GM18498 (cell line): ENCODE data around the gene CHAF1A.

Experiments
- ATAC-seq: cut with Tn5 transposase; IDR thresholded peaks from one replicate; pipeline ENCODE4 v1.9.1; 2021; ENCODE audit warnings: mild to moderate bottlenecking, moderate library complexity; ENCODE audit not compliant: unreplicated experiment

Gene CHAF1A

DNA sequence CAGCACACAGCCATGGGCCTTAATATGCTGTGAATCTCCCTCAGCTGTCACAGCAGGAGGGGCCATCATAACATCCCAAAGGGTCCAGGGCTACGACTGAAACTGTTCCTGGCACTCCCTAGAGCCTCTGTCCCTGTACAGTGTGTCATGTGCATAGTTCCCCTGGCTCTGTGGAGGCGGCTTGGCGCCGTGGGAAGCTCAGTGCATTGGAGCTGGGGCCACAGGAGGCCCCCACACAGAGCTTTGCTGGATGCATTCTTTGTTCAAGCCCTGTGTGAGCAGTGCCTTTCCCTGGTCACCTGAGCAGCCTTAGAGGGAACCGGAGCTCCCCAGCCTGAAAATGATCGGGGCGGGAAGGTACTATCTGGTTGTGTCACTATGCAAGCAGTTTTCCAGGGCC, 33.8 kb downstream of the CHAF1A start:
- ATAC-seq, result no peak

DNA sequence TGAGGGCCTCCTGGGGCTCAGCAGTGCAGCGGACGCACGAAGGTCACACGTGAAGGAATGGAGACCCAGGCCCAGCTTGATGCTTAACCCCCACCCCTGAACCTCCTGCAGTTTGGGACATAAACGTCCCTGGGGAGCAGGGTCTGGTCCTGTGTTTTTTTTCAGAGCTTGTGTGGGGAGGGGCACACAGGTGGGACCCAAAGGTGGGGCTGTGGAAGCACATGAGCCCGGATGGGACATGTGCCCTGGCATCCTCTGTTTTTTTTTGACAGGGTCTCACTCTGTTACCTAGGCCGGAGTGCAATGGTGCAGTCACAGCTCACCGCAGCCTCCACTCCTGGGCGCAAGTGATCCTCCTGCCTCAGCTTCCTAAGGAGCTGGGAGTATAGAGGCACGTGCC, 34.7 kb downstream of the CHAF1A start:
- ATAC-seq, result no peak

DNA sequence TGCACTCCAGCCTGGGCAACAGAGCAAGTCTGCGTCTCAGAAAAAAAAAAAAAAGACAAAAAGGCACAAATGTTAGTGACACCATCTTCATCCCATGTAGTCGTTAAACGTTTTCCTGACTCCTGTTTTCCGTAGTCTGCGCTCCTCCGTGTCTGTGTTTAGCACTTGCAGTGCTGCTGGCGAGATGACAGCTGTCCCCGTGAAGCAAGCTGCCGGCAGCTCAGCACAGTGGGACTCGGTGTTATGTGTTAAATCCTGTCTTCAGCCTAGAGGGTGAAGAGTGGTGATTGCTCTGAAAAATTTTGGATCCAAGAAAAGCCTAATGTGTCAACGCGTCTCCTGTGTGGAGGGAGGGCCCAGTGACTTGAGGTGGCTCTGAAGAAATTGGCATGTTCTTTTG, 36.8 kb downstream of the CHAF1A start:
- no peak for ATAC-seq

DNA sequence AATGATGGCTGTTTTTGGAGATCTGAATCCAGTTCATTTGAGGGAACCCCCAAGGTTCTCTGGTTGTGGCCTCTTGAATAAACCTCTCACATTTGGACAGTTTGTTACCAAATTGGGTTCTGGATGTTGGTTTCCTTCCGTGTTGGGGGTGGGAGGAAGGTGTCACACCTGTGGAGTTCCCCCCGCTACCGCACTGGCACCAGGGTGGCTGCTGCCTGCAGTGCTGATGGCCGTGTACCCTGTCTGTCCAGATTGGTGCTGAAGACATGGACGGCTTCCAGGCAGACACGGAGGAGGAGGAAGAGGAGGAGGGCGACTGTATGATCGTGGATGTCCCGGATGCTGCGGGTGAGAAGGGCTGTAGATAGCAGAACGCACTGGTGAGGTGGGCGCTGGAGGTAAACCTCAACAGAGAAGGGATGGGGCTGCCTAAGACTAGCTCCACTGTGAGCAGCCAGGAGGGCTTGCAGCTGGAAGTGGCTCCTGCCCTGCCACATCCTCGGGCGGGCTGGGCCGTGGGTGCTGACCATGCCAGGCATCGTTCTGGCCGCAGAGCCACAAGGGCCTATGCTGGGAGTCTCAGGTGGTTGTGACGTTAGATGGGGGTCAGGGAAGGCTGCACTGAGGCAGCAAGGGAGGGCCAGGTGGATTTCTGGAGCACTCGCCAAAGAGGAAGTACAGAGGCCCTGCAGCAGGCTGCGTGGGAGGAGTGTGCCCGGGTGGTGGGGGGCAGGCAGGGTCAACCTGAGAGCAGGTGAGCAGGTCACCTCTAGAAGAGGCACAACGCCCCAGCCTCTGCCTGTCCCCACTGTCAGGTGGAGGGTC, 39.8 kb downstream of the CHAF1A start:
- ATAC-seq, result no peak

DNA sequence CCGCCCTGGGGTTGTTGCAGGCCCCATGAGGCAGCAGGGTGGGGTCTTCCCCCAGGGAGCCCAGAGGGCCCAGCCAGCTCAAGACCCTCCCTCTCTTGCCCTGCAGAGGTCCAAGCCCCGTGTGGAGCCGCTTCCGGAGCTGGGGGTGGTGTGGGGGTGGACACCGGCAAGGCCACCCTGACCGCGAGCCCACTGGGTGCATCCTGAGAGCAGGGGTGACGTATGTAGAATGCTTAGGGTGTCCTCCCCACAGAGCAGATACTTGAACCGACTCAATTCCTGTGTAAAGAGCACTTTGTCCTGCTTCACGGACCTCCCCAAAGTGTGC, 40.3 kb downstream of the CHAF1A start:
- ATAC-seq, result no peak

DNA sequence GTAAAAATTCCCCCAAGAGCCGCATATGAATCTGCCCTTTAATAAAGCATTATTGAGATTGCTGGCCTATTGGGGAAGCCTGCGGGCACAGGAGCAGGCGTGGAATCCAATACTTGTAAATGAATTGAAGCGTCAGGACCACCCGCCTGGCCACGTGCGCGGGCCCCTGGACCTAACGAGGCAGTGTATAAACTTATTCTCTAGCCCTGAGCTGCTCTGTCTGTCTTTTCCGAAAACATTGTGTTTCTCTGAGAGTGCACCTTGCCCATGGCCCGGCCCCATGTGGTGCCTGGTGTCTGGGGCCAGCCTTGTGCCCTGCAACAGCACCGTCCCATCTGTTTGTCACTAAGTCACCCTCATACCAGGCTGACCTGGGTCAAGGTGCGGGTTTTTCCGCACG, 40.7 kb downstream of the CHAF1A start:
- no peak for ATAC-seq

DNA sequence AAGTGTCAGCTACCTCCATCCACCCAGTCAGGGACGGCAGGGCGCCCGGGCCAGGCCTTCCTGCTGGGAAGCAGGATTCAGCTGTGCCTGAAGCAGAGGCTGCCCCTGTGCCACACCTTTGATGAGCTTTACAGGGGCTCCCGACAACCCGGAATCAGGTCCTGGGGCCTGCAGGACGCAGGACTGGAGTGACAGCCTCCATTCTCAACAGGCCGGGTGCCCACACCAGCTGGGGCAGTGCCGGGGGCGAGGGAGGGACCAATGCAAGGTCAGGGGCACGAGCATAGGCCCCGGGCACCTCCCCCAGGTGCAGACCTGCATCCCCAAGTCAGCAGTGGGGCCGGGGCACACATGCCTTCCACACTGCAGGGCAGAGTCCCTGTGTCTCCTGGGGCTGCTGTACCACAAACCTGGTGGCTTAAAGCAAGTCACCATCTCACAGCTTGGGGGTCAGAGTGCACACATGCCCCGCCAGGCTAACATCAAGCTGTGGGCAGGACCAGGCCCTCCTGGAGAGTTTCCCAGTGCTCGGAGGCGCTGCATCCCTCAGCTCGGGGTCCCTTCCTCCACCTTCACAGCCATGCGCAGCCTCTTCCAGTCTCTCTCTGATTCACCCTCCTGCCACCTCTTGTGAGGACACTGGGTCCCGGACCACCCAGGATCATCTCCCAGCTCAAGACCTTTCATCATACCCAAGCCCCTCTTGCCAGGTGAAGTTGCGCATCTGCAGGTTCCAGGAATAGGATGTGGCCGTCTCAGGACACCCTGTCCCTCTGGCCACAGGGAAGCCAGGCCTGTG, 41.7 kb downstream of the CHAF1A start:
- ATAC-seq, result no peak

DNA sequence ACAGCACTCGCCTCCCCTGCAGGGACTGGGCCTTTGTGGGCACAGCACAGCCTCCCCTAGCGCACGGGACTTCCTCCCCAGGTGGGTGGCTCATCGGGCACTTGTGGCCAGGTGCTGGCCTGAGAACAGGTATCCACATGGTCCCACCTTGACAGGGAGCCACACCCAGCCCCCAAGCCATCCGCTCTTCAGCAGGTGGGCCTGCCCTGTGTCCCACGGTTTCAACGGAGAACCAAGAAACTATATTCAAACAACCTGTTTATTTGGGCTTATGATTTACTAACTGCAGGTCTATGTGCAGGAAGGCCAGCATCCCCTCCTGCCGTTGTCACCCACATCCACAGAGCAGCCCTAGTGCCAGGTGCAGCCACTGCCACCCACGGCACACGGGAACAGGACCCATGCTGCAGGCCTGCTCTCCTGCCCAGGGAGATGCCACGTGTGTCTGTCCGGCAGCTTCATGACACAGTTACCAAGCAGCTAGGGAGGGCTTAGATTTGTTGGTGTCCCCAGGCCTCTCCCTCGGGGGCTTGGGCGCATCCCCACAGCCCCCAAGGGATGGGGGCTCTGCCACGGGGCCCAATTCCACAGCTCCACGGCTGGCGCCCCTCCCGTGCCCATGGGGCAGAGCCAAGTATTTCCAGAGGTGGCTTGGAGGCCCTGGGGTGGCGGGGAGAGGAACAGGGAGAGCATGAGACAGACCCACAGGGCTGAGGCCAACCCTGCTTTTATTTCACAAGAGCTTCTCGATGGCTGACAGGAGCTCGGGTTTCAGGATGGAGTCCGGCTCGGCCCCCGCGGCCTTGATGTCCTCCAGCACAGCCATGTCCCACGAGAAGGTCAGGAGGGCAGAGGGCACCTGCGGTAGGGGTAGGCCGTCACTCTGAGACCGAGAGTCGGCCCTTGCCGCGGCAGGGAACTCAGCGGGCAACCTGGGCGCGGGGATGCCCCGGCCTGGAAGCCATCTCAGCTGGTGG, 42.6 kb downstream of the CHAF1A start:
- ATAC-seq, result no peak

DNA sequence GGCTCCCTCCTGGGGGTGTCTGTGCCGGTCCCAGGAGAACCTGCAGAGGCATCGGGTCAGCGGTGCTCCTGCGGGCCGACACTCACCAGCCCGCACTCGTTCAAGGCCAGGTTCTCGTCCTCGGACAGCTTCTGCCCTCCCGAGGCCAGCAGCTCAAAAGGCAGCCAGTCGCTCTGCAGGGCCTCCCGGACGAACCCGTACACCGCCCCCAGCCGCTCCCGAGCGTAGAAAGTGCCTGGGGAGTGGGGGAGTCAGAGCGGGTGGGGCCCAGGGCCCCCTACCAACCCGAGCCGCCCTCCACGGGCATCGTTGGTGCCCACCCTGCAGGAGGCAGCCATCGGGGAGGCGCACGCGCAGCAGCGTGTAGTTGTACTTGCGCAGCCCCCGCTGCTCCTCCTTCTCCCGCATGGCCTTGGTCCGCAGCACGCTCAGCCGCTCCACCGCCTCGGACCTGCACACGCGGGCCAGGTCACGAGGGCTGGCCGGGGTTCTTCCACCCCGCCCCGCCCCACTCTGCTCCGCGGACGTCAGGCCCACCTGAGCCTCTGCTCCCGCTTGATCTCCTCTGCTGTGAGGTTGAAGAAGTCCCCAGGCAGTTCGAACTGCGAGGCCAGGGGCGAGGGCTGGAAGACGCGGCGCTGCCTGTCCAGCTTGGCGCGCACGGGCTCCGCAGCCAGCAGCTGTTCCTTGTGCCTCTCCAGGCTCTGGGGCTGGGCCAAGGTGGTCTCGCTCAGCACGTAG, 43.7 kb downstream of the CHAF1A start:
- ATAC-seq, result no peak

DNA sequence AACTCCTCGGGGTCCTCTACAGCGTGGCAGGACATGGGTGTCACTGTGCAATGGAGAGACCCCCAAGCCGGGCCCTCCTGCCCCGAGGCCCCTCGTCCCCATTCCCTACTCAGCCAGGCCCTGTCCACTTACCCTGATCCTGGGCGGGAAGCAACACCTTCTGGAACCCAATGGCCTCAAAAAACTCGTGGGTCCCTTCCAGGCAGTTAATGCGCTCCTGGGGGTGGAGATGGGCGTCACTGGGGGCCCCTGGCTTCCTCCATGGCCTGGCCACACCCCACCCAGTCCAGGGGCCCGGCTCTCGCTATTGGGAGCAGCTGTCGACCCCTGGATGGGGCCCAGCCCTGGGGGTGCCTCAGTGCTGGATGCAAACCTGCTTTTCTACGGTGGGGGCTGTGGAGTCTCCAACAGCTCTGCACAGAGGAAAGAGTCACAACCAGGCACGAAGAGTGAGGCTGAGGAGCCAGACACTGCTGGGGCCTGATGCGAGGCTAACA, 44.3 kb downstream of the CHAF1A start:
- no peak for ATAC-seq

DNA sequence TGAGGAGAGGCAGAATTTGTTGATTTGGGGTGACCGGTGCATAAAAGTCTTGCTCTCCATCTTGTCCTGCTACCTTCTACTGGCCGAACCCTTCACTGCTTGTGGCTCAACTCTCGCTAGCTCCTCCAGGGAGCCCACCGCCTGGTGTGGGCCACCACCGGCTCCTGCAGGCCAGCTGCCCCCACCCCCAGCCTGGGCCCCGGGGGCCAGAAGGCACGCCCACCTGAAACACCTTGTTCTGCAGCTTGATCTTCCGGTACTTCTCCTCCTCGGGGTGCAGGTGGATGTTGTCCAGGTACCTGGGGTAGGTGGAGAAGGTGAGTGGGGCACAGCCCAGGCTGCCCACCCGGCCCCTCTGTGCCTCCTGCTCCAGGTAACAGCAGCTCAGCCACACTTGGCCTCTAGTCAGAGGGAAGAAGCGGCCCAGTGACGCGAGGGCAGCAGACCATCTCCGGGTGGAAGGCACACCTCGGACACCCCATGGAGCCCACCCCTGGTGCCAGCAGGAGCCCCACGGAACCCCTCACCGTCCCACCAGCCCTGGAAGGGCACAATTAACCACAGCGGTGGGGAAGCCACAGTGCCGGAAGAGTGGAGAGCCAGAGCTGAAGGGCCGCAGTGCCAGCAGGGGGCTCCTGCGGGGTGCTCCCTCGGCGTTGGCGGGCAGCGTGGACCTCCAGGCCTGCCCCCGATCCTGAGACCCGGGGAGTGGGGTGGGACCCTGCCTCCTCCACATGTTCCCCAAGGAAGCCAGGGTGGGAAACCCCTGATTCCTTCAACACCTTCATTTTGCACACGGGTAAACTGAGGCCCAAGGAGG, 45.1 kb downstream of the CHAF1A start:
- no peak for ATAC-seq

DNA sequence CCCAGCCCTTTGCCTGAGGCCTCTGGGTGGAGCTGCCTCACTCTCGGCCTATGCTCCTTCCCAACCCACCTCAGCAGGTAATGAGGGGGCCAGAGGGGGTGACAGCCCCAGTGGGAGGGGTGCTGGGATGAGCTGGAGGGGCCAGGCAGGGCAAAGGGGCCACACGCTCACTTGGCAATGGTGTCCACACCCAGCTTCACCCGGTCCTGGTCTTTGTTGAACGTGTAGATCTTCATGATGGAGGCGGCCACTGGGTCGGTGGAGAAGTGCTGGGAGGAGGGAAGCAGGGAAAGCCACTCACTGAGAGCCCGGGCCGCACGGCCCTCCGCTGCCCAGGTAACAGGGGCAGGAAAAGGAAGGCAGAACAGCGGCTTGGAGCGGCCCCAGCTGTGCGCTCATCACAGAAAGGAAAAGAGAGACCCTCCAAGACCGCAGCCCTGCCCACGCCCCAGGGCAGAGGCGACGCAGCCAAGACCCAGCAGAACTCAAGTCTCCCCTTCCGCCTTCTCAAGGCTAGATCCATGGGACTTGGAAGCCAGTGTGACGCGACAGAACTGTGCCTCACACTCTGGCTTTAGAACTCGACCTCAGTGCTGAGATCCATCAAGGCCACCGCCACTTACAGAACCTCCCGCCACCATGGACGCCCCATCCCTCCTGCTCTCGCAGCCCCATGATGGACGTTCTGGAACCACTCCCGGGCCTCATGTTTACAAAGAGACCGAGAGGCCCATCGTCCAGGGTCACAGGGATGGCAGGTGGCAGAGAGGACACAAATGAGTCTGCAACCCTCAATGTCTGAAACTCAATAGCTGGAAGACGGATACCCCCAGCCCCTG, 45.9 kb downstream of the CHAF1A start:
- ATAC-seq, result no peak

DNA sequence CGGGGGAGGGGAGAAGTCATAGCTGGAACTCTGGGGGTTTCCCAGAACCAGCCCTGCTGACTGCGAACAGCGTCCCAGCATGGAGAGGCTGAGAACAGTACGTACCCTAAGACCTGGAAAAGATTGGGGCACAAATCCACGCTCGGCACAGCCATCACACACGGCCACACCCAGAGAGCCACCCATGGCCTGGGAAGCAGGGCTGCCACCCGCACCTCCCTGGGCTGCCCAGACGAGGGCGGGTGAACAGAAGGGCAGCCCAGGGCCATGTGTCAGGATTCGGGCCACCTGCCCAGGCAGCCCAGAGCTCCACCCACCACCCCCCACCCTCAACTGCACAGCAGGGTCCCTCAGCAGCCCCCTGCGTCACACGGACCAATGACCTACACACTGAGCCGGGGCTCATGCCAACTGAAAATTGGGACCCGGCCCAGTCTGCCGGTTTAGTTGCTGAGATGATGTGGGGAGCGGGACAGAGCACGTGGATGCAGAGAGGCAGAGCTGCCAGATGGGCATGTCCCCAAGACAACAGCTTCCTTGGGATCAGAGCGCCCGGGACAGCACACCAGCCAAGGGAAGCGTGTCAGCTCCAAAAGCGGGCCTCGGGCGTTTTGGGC, 46.7 kb downstream of the CHAF1A start:
- ATAC-seq, result no peak

DNA sequence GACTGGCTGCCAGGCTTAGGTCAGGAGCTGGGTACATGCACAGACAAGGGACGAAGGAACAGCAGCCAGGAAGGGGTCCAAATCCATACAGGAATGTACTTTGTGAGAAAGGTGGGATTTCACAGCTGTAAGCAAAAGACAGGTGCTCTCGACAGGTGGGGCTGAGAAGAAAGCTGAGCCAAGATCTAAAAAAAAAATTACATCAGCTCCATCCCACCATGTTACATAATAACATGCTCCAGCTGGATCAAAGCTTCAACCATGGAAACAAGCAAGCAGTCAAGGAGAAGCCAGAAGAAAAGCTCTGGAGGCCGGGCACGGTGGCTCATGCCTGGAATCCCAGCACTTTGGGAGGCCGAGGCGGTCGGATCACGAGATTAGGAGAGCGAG, 47.2 kb downstream of the CHAF1A start:
- ATAC-seq, result no peak

DNA sequence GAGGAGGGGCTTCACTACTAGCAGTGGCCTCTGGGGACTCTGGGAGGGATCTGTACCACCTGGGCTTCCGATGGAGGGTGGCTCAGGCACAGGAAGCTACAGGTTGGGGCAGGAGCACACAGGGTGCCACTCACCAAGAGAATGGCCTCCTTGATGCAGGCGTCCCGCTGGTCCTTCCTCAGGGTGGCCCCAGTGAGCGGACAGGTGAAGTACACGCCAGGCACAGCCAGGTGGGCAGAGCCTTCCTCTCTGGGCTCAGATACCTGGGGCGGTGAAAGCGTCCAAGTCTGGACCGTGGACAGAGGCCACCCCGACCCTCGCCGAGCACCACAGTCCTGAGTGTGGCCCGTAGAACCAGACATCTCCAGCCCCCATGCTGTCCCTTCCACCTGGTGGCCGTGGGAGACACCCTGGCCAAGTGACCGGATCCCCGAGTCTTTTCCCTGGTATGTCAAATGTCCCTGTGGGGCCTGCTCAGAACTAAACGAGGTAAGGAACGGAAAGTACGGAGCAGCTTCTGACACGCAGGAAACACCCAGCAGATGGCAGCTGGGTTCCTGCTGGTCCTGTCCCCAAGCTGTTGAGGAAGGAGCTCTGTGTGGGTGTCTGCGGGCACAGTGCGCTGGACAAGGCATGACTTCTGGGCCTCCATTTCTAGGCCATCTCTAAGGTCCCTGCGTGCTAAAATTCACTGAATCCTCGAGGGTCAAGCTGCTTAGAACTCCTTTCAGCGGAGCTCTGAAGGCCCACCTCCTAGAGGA, 50.0 kb downstream of the CHAF1A start:
- ATAC-seq, result no peak

DNA sequence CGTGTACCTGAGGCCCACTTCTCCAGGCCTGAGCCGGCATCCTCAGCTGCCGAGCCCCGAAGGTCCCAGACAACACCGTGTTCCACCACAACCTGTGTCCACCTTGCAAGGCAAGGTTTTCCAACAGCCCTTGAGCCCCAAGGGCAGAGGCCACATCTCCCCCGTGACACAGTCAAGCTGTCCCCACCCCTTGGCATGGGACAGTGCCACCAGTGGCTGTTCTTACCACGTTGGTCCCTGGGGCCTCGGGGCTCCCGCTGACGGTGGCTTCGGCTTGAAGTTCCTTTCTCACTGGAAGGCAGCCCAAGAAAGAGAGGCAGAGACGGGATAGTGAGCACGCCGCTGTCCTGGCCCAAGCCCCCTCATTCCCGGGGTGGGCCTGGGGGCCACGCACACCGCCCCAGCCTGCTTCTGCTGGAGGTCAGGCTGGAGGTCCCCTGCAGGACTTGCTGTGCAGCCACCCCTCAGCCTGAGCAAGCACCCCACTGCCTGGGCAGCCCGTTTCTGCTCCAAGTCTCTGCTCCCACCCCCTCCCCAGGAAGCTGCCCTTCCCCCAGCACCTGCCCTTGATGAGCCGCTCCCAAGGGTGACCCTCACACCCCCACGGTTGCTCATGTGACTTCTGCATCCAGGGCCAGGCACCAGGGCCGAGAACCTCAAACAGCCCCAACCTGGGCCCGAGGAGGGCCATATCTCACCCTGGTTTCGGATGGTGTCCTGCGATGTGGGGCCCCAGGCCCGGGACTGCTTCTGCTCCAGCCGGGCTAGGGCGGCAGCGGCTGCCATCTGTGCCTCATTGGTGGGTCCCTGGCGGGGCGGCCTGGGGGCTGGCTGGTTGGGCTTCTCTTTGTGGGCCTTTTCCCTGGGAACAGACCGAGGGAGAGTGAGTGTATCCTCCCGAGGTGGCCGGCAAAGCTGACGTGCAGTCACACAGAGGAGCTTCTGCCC, 51.1 kb downstream of the CHAF1A start:
- ATAC-seq, result no peak
